Upper lobe of left lung (tissue), 6 donors: ENCODE data around the gene AFF3. TPM values are rescaled to one million over a fixed set of nuclear protein-coding genes. Genes with fewer than 3 reads are reported as not detected.
A peak's percentile ranks its signal among the peaks of the same experiment; 100 is the strongest.
"Not testable (repeated sequence)": the region's sequence is repeated elsewhere in the genome, so short reads cannot be mapped to it uniquely, and the experiment has no call there.

Experiments
- ATAC-seq, 2 donors: fragments of 200-7000 bp; cut with Tn5 transposase; one replicate each; pipeline ENCODE4 v1.9.1; 2022; ENCODE audit warnings: mild to moderate bottlenecking in 2 of 2, moderate library complexity in 2 of 2; ENCODE audit not compliant: low FRiP score in 2 of 2
- DNase-seq, 2 donors: peaks; one replicate each; pipeline ENCODE4 v3.0.0-alpha.2; 2019 to 2020
- H3K27ac ChIP-seq, 4 donors: fragments of 200-600 bp; sonication (generic); one replicate each; pipeline ENCODE4 v1.5.1; 2016 to 2019
- H3K27me3 ChIP-seq, 4 donors: fragments of 200-600 bp; sonication (generic); one replicate each; pipeline ENCODE4 v1.5.1; 2017 to 2019
- H3K36me3 ChIP-seq, 4 donors: fragments of 200-600 bp; sonication (generic); one replicate each; pipeline ENCODE4 v1.5.1; 2016 to 2019
- H3K4me1 ChIP-seq, 4 donors: fragments of 200-600 bp; sonication (generic); one replicate each; pipeline ENCODE4 v1.5.1; 2018 to 2019
- H3K4me3 ChIP-seq, 4 donors: fragments of 200-600 bp; sonication (generic); one replicate each; pipeline ENCODE4 v1.5.1; 2017 to 2019; ENCODE audit warnings: mild to moderate bottlenecking in 2 of 4, moderate library complexity in 1 of 4
- H3K9me3 ChIP-seq, 4 donors: fragments of 200-600 bp; sonication (generic); one replicate each; pipeline ENCODE4 v1.5.1; 2018 to 2019
- WGBS, 2 donors: methylation state at CpG; one replicate each; pipeline ENCODE4 v1.1.5; 2017 to 2018; 5-methylcytosine and 5-hydroxymethylcytosine counted together
- total RNA-seq, 6 donors: library from RNA; depleted of rRNA in 4 of 6; stranded (reverse); fragments of >200 nt in 4 of 6; gene quantifications; one replicate each; pipeline versions ENCODE4 v1.1.0 to v1.2.1, GENCODE V29; 2016 to 2021
- donor health status: DM: no; HTN: no; CAD: no; lungs with moderate emphysema.
- donor health status: DM: no; HTN: yes; CAD: no; lungs with severe emphysema.

Gene AFF3
- total RNA-seq, 6 donors from 2014 or later, result 21.0 to 195 (median 47.9) TPM

- peaks cover 14 to 22% (median 16%) of the 10 kb centered on the region in 4 donors for H3K4me1 ChIP-seq
- not testable (repeated sequence) for H3K36me3 ChIP-seq, H3K9me3 ChIP-seq, H3K27me3 ChIP-seq
- DNase-seq (peak in 1 of 2 donors; percentile 82), ATAC-seq (peak in 1 of 2 donors; percentile 22)
- peak overlapping the region in 3 of 4 donors; percentile 44 to 72 (median 59) for H3K4me3 ChIP-seq
- peak overlapping the region in 2 of 4 donors; percentile 17 to 74 for H3K27ac ChIP-seq
- WGBS, 2 donors, result 9 to 63% methylated on average over 7 to 15 of the region's 39 CpGs
These were observed 38.7 kb downstream of the AFF3 start for GRCh38 chr2:100103527-100104252.

GRCh38 chr2:100102466-100103180 is 39.8 kb downstream of the AFF3 start:
- peaks cover 14 to 22% (median 16%) of the 10 kb centered on the region in 4 donors for H3K4me1 ChIP-seq
- ATAC-seq, H3K27ac ChIP-seq, DNase-seq, H3K27me3 ChIP-seq, H3K36me3 ChIP-seq, H3K9me3 ChIP-seq: not testable (repeated sequence)
- WGBS, 2 donors, result 68 to 77% methylated on average over 2 to 4 of the region's 8 CpGs
- peak overlapping the region in 1 of 4 donors; percentile 21 for H3K4me3 ChIP-seq

GRCh38 chr2:100098855-100099254 is 43.5 kb downstream of the AFF3 start:
- not testable (repeated sequence) for H3K27me3 ChIP-seq, H3K4me3 ChIP-seq, H3K4me1 ChIP-seq, ATAC-seq, H3K9me3 ChIP-seq, DNase-seq, H3K36me3 ChIP-seq, H3K27ac ChIP-seq
- 80% methylated on average over 1 of the region's 8 CpGs; no CpG with 5 or more reads in 1 of the 2 donors for WGBS, 2 donors

- H3K27me3 ChIP-seq, DNase-seq: not testable (repeated sequence)
These were observed 44.6 kb downstream of the AFF3 start for GRCh38 chr2:100097611-100098294.

GRCh38 chr2:100095845-100096244 is 46.5 kb downstream of the AFF3 start:
- DNase-seq, result not testable (repeated sequence)
- 78 to 94% methylated on average over 7 to 9 of the region's 10 CpGs for WGBS, 2 donors

More at GRCh38 chr2:100097611-100098294, 44.6 kb downstream of the AFF3 start:
- no CpG with 5 or more reads among the region's 7 CpGs for WGBS, 2 donors
- not testable (repeated sequence) for H3K27ac ChIP-seq, H3K4me3 ChIP-seq, ATAC-seq, H3K4me1 ChIP-seq, H3K9me3 ChIP-seq, H3K36me3 ChIP-seq

GRCh38 chr2:100091807-100092206 is 50.6 kb downstream of the AFF3 start:
- H3K27me3 ChIP-seq, DNase-seq, H3K4me1 ChIP-seq, H3K9me3 ChIP-seq, ATAC-seq, H3K4me3 ChIP-seq, H3K27ac ChIP-seq, H3K36me3 ChIP-seq: not testable (repeated sequence)
- WGBS, 2 donors, result 93% methylated on average over 5 to 6 of the region's 8 CpGs

More at GRCh38 chr2:100095845-100096244, 46.5 kb downstream of the AFF3 start:
- H3K9me3 ChIP-seq, ATAC-seq, H3K27ac ChIP-seq, H3K4me1 ChIP-seq, H3K27me3 ChIP-seq, H3K4me3 ChIP-seq, H3K36me3 ChIP-seq: not testable (repeated sequence)

- DNase-seq, H3K4me1 ChIP-seq, H3K4me3 ChIP-seq, H3K27me3 ChIP-seq, ATAC-seq, H3K27ac ChIP-seq, H3K36me3 ChIP-seq, H3K9me3 ChIP-seq: not testable (repeated sequence)
- WGBS, 2 donors, result 100% methylated on average over 2 of the region's 2 CpGs; no CpG with 5 or more reads in 1 of the 2 donors
These were observed 56.6 kb downstream of the AFF3 start for GRCh38 chr2:100085744-100086143.

GRCh38 chr2:100083421-100084216 is 58.8 kb downstream of the AFF3 start:
- H3K4me3 ChIP-seq, H3K27ac ChIP-seq: not testable (repeated sequence)

GRCh38 chr2:100082302-100082978 is 60.0 kb downstream of the AFF3 start:
- H3K27ac ChIP-seq, H3K4me1 ChIP-seq, H3K36me3 ChIP-seq, H3K27me3 ChIP-seq, ATAC-seq, H3K4me3 ChIP-seq, DNase-seq, H3K9me3 ChIP-seq: not testable (repeated sequence)
- 47 to 53% methylated on average over 1 of the region's 1 CpG for WGBS, 2 donors

More at GRCh38 chr2:100083421-100084216, 58.8 kb downstream of the AFF3 start:
- H3K36me3 ChIP-seq, ATAC-seq, H3K9me3 ChIP-seq, H3K4me1 ChIP-seq, H3K27me3 ChIP-seq, DNase-seq: not testable (repeated sequence)
- WGBS, 2 donors, result 76 to 82% methylated on average over 16 of the region's 17 CpGs
